ENCODE results near the gene ZBTB9.

GRCh38 chr6:33443025-33443424 is 11.4 kb upstream of the ZBTB9 start:
- TF ChIP-seq CTCF (IDR thresholded peaks at IDR 0.05; ENCODE audit: poor library complexity) (no peak), EZH2 (IDR thresholded peaks at IDR 0.05; ENCODE audit: borderline replicate concordance) (no peak)
